MM.1S (cell line): ENCODE data around the gene PFDN4.

Experiments used
- DNase-seq: peaks from one replicate; pipeline ENCODE4 v3.0.0-alpha.2; 2015
- H2AFZ ChIP-seq: fragments of 300-600 bp; sonication (generic); 2 replicates; pipeline ENCODE4 v1.6.0; 2016; ENCODE audit warnings: antibody characterized with exemption, low read length
- H3F3A ChIP-seq: fragments of 300-600 bp; sonication (generic); 2 replicates; pipeline ENCODE4 v1.6.1; 2016; ENCODE audit warnings: mild to moderate bottlenecking, antibody characterized with exemption, low read length, moderate library complexity, mixed read lengths; ENCODE audit not compliant: insufficient read depth
- H3K27ac ChIP-seq: fragments of 300-600 bp; sonication (generic); 2 replicates; pipeline ENCODE4 v1.5.1; 2016; ENCODE audit warnings: mild to moderate bottlenecking, low read length
- H3K27me3 ChIP-seq: fragments of 300-600 bp; sonication (generic); replicated peaks from 2 replicates; pipeline ENCODE4 v1.6.0; 2016; ENCODE audit warnings: low read length; ENCODE audit not compliant: insufficient read depth
- H3K36me3 ChIP-seq: fragments of 300-600 bp; sonication (generic); replicated peaks from 2 replicates; pipeline ENCODE4 v1.6.1; 2016; ENCODE audit warnings: mild to moderate bottlenecking, low read length, mixed read lengths; ENCODE audit not compliant: insufficient read depth
- H3K4me1 ChIP-seq: fragments of 300-600 bp; sonication (generic); 2 replicates; pipeline ENCODE4 v1.6.1; 2016; ENCODE audit warnings: low read length, mixed read lengths
- H3K4me2 ChIP-seq: fragments of 300-600 bp; sonication (generic); 2 replicates; pipeline ENCODE4 v1.6.0; 2016; ENCODE audit warnings: low read depth, low read length
- H3K4me3 ChIP-seq: fragments of 300-600 bp; sonication (generic); 2 replicates; pipeline ENCODE4 v1.5.1; 2016; ENCODE audit warnings: low read length, mixed read lengths
- H3K79me2 ChIP-seq: fragments of 300-600 bp; sonication (generic); 2 replicates; pipeline ENCODE4 v1.6.1; 2016; ENCODE audit warnings: mixed run types, low read length, mixed read lengths
- H3K9ac ChIP-seq: fragments of 300-600 bp; sonication (generic); 2 replicates; pipeline ENCODE4 v1.6.1; 2016; ENCODE audit warnings: low read length, mixed read lengths
- H3K9me2 ChIP-seq: fragments of 300-600 bp; sonication (generic); replicated peaks from 2 replicates; pipeline ENCODE4 v1.6.1; 2016; ENCODE audit warnings: mild to moderate bottlenecking, low read length, mixed read lengths; ENCODE audit not compliant: insufficient read depth
- H3K9me3 ChIP-seq: fragments of 300-600 bp; sonication (generic); replicated peaks from 2 replicates; pipeline ENCODE4 v1.6.1; 2016; ENCODE audit warnings: mild to moderate bottlenecking, low read length, mixed read lengths; ENCODE audit not compliant: insufficient read depth
- H4K20me1 ChIP-seq: fragments of 300-600 bp; sonication (generic); 2 replicates; pipeline ENCODE4 v1.6.1; 2016; ENCODE audit warnings: mild to moderate bottlenecking, low read length, moderate library complexity, mixed read lengths; ENCODE audit not compliant: insufficient read depth
- EZH2 ChIP-seq: fragments of 300-600 bp; sonication (generic); optimal IDR thresholded peaks from 2 replicates; pipeline ENCODE3; 2017; ENCODE audit warnings: low read depth, mild to moderate bottlenecking, antibody characterized with exemption, low read length, mixed read lengths
- EZH2phosphoT487 ChIP-seq: fragments of 300-600 bp; sonication (generic); IDR thresholded peaks from 2 replicates; pipeline ENCODE4 v1.6.1; 2018; ENCODE audit warnings: antibody characterized with exemption, low read length
- TF ChIP-seq, protein P1 (sequence below): fragments of 300-600 bp; sonication (generic); IDR thresholded peaks from 2 replicates; pipeline ENCODE4 v1.5.1; 2016; ENCODE audit warnings: antibody characterized with exemption, low read length, mixed read lengths

The PFDN4 gene

DNA sequence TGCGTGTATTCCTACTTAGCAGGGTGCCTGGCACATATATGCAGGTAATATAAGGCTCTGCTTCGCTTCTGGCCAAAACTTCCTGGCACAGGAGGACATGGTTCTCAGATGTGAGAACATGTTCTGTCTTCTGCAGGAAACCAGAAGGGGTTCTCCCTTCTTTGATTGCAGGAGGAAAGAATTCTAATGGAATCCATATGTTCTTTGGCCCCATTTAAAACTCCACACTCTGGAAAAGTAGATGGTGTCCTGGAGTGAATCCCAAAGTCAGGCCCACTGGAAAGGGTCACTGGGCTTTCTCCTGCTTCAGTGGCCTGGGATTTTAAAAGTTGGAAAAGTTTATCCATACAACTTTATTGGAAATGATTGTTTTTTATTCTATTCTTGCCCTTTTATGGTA lies 17.7 kb upstream of the PFDN4 start:
- Histone ChIP-seq H3K4me1 (no peaks in the 10 kb centered on the region), H3K27ac (no peak overlapping the region), H3K4me2 (no peak overlapping the region)

DNA sequence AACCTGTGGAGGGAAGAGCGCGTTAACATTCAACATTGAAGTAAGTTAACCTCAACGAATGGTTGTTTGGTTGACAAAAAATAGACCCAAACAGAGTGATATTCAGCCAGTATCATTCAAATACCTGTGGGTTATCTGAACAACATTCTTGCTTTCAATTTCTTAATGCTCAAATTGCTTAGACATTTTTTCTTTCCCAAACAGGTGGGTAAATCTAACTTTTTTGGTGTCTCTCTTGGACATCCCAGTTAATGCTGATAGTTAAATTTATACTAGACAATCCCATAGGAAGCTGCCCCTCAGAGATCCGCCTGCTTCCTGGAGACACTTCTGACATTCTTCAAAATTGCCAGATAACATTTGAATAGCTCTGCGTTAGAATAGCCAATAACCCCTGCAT lies 14.1 kb upstream of the PFDN4 start:
- TF ChIP-seq, protein P1, sequence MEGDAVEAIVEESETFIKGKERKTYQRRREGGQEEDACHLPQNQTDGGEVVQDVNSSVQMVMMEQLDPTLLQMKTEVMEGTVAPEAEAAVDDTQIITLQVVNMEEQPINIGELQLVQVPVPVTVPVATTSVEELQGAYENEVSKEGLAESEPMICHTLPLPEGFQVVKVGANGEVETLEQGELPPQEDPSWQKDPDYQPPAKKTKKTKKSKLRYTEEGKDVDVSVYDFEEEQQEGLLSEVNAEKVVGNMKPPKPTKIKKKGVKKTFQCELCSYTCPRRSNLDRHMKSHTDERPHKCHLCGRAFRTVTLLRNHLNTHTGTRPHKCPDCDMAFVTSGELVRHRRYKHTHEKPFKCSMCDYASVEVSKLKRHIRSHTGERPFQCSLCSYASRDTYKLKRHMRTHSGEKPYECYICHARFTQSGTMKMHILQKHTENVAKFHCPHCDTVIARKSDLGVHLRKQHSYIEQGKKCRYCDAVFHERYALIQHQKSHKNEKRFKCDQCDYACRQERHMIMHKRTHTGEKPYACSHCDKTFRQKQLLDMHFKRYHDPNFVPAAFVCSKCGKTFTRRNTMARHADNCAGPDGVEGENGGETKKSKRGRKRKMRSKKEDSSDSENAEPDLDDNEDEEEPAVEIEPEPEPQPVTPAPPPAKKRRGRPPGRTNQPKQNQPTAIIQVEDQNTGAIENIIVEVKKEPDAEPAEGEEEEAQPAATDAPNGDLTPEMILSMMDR: no peak
- TF ChIP-seq EZH2: no peak
- no peak for TF ChIP-seq EZH2phosphoT487
- H3K9me3 ChIP-seq: no peaks in the 10 kb centered on the region
- H3F3A ChIP-seq: no peaks in the 10 kb centered on the region
- no peak overlapping the region for H3K9ac ChIP-seq
- no peaks in the 10 kb centered on the region for H4K20me1 ChIP-seq
- DNase-seq: no peak
- no peak overlapping the region for H3K27ac ChIP-seq
- H3K79me2 ChIP-seq: no peaks in the 10 kb centered on the region
- no peak overlapping the region for H3K4me2 ChIP-seq
- no peaks in the 10 kb centered on the region for H3K36me3 ChIP-seq
- H3K4me3 ChIP-seq: no peak overlapping the region
- H3K4me1 ChIP-seq: no peaks in the 10 kb centered on the region
- H3K9me2 ChIP-seq: no peaks in the 10 kb centered on the region
- no peak overlapping the region for H2AFZ ChIP-seq
- H3K27me3 ChIP-seq: no peaks in the 10 kb centered on the region

More for the DNA sequence above, 17.7 kb upstream of the PFDN4 start:
- no peak overlapping the region for H3K9ac ChIP-seq
- H3K79me2 ChIP-seq: no peaks in the 10 kb centered on the region
- DNase-seq: no peak
- H4K20me1 ChIP-seq: no peaks in the 10 kb centered on the region
- H3K9me3 ChIP-seq: no peaks in the 10 kb centered on the region
- TF ChIP-seq, protein P1: no peak
- no peak for TF ChIP-seq EZH2phosphoT487
- TF ChIP-seq EZH2: no peak
- no peaks in the 10 kb centered on the region for H3K9me2 ChIP-seq
- no peak overlapping the region for H3K4me3 ChIP-seq
- H2AFZ ChIP-seq: no peak overlapping the region
- H3K27me3 ChIP-seq: no peaks in the 10 kb centered on the region
- no peaks in the 10 kb centered on the region for H3K36me3 ChIP-seq
- H3F3A ChIP-seq: no peaks in the 10 kb centered on the region

DNA sequence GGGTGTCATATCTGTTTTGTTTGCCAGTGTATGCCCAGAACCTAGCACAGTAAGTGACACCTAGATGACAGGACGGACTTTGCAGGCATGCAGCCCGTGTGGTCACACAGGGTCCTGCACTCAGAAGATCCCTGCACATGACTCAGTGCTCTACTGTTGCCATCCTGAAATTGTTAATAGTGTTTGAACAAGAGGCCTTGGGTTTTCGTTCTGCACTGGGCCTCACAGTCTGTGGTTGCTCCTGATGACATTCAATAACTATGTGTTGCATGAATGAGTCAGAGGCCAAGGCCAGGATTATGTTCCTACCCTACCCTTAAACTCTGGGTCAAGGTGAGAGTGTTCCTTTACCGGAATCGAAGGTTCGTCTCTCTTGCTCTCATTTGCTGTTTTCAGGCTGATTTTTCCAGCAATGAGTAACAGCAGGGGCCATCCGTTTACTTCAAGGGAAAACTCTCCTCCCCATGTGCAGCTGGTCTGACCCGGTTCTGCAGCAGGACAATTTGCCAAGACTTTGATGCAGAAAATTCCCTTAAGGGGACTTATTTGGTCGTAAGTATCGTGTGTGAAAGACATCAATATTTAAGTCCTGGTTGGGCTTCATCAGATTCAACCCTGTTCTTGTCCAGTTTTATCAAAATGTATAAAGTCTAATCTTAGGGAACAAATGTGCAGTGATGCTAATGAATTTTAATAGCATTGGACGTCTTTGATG lies 13.0 kb upstream of the PFDN4 start:
- Histone ChIP-seq H3K27ac (no peak overlapping the region), H3K9me2 (no peaks in the 10 kb centered on the region), H3K4me1 (no peaks in the 10 kb centered on the region), H2AFZ (no peak overlapping the region), H3K4me2 (no peak overlapping the region), H3K36me3 (no peaks in the 10 kb centered on the region), H3K27me3 (no peaks in the 10 kb centered on the region), H3K9me3 (no peaks in the 10 kb centered on the region), H4K20me1 (no peaks in the 10 kb centered on the region), H3K79me2 (no peaks in the 10 kb centered on the region), H3F3A (no peaks in the 10 kb centered on the region), H3K9ac (no peak overlapping the region), H3K4me3 (no peak overlapping the region)
- no peak for DNase-seq
- TF ChIP-seq EZH2phosphoT487: no peak
- no peak for TF ChIP-seq EZH2
- TF ChIP-seq, protein P1: no peak
